CD4-positive, alpha-beta T cell treated with Interleukin-12 subunit alpha and Interleukin-12 subunit beta, for 1 hour (primary cell): ENCODE measurements around the gene ZNF219.
A peak's percentile ranks its signal among the peaks of the same experiment; 100 is the strongest.

Experiments used
- DNase-seq: peaks from one replicate; pipeline ENCODE4 v3.0.0-alpha.2; 2020

The ZNF219 gene

GRCh38 chr14:21098076-21098891 is at the start of gene ZNF219:
TSS of gene ZNF219 (minus strand) at chr14:21098655. CDS start at chr14:21093591, 5,064 bp downstream.
- DNase-seq: peak; percentile 64

- no peak for DNase-seq
Observed at GRCh38 chr14:21145437-21145836, 47.0 kb upstream of the ZNF219 start.

GRCh38 chr14:21142357-21142756 is 43.9 kb upstream of the ZNF219 start:
- DNase-seq: no peak

GRCh38 chr14:21136024-21136423 is 37.6 kb upstream of the ZNF219 start:
- peak; percentile 16 for DNase-seq

GRCh38 chr14:21133901-21134300 is 35.4 kb upstream of the ZNF219 start:
- no peak for DNase-seq

GRCh38 chr14:21123429-21123828 is 25.0 kb upstream of the ZNF219 start:
- DNase-seq: no peak

GRCh38 chr14:21121122-21121521 is 22.7 kb upstream of the ZNF219 start:
- no peak for DNase-seq

GRCh38 chr14:21120686-21121085 is 22.2 kb upstream of the ZNF219 start:
- no peak for DNase-seq

GRCh38 chr14:21118933-21119332 is 20.5 kb upstream of the ZNF219 start:
- DNase-seq: no peak

- no peak for DNase-seq
Observed at GRCh38 chr14:21113369-21113768, 14.9 kb upstream of the ZNF219 start.

GRCh38 chr14:21112255-21112654 is 13.8 kb upstream of the ZNF219 start:
- DNase-seq: no peak

GRCh38 chr14:21109377-21110138 is 11.1 kb upstream of the ZNF219 start:
- no peak for DNase-seq

- DNase-seq: no peak
Observed at GRCh38 chr14:21108791-21109190, 10.3 kb upstream of the ZNF219 start.

- DNase-seq: no peak
Observed at GRCh38 chr14:21107283-21107800, 8.9 kb upstream of the ZNF219 start.

GRCh38 chr14:21106498-21107282 is 8.2 kb upstream of the ZNF219 start:
- peak; percentile 82 for DNase-seq

- DNase-seq: no peak
Observed at GRCh38 chr14:21106176-21106497, 7.7 kb upstream of the ZNF219 start.

GRCh38 chr14:21105095-21105494 is 6.6 kb upstream of the ZNF219 start:
- DNase-seq: no peak

- DNase-seq: peak; percentile 72
Observed at GRCh38 chr14:21104448-21105060, 6.1 kb upstream of the ZNF219 start.

GRCh38 chr14:21103710-21104447 is 5.4 kb upstream of the ZNF219 start:
- DNase-seq: peak; percentile 94

- DNase-seq: no peak
Observed at GRCh38 chr14:21103411-21103709, 4.9 kb upstream of the ZNF219 start.

- DNase-seq: no peak
Observed at GRCh38 chr14:21102521-21103410, 4.3 kb upstream of the ZNF219 start.
